Spleen (tissue), 11 donors: ENCODE data around the gene SLC44A4. TPM values are rescaled to one million over a fixed set of nuclear protein-coding genes. Genes with fewer than 3 reads are reported as not detected.

Experiments
- DNase-seq: peaks from one replicate; pipeline ENCODE4 v3.0.0-alpha.2; 2020
- H3K27ac ChIP-seq, 8 donors: fragments of 200-600 bp; sonication (generic) in 7 of 8; 1 replicate in 4 of 8; 2 replicates in 4 of 8; pipeline versions ENCODE4 v1.5.0 to v1.8.0; 2016 to 2021; ENCODE audit warnings: inconsistent platforms in 4 of 8, mild to moderate bottlenecking in 4 of 8, moderate library complexity in 1 of 8
- H3K27me3 ChIP-seq, 7 donors: fragments of 200-600 bp; sonication (generic) in 6 of 7; replicated peaks in 1 of 7; 1 replicate in 4 of 7; 2 replicates in 3 of 7; pipeline versions ENCODE4 v1.5.0 to v1.8.0; 2016 to 2021; ENCODE audit warnings: inconsistent platforms in 3 of 7, mild to moderate bottlenecking in 1 of 7
- H3K36me3 ChIP-seq, 6 donors: fragments of 200-600 bp; sonication (generic) in 5 of 6; 1 replicate in 4 of 6; 2 replicates in 2 of 6; pipeline versions ENCODE4 v1.5.0 to v1.8.0; 2016 to 2021; ENCODE audit warnings: inconsistent platforms in 2 of 6
- H3K4me1 ChIP-seq, 6 donors: fragments of 200-600 bp; sonication (generic) in 5 of 6; 1 replicate in 3 of 6; 2 replicates in 3 of 6; pipeline versions ENCODE4 v1.5.0 to v1.8.0; 2016 to 2021; ENCODE audit warnings: inconsistent platforms in 3 of 6
- H3K4me3 ChIP-seq, 8 donors: fragments of 200-600 bp; sonication (generic) in 7 of 8; 1 replicate in 4 of 8; 2 replicates in 4 of 8; pipeline versions ENCODE4 v1.5.0 to v1.8.0; 2016 to 2021; ENCODE audit warnings: inconsistent platforms in 4 of 8, mild to moderate bottlenecking in 4 of 8, moderate library complexity in 2 of 8
- H3K9me3 ChIP-seq, 8 donors: fragments of 200-600 bp; sonication (generic) in 7 of 8; 1 replicate in 4 of 8; 2 replicates in 4 of 8; pipeline versions ENCODE4 v1.5.0 to v1.8.0; 2016 to 2021; ENCODE audit warnings: inconsistent platforms in 4 of 8
- CTCF ChIP-seq, 11 experiments: fragments of 200-600 bp in 7 of 11; fragments of 450-650 bp in 4 of 11; sonication (generic) in 4 of 11; IDR thresholded peaks in 8 of 11; conservative IDR thresholded peaks in 3 of 11; 1 replicate in 7 of 11; 2 replicates in 4 of 11; pipeline versions ENCODE4 v1.4.0 to v1.8.0; 2016 to 2021; ENCODE audit warnings: antibody characterized with exemption in 11 of 11, inconsistent platforms in 4 of 11, mild to moderate bottlenecking in 1 of 11
- POLR2A ChIP-seq, 3 donors: fragments of 450-650 bp; IDR thresholded peaks; one replicate each; pipeline ENCODE4 v1.5.1; 2017; ENCODE audit warnings: antibody characterized with exemption in 3 of 3, mild to moderate bottlenecking in 1 of 3
- POLR2AphosphoS5 ChIP-seq, 3 donors: sonication (generic); formaldehyde crosslinking; IDR thresholded peaks; one replicate each; pipeline ENCODE4 v1.5.1; 2017; ENCODE audit warnings: antibody characterized with exemption in 3 of 3
- WGBS, 5 donors: extraction: QIAGEN DNeasy Blood & Tissue Kit in 3 of 5; methylation state at CpG; one replicate each; pipeline versions ENCODE4 v1.1.5 to v1.1.7; 2013 to 2018; 5-methylcytosine and 5-hydroxymethylcytosine counted together
- intact Hi-C: fragments of 100-400 bp; cut with DNase I; formaldehyde crosslinking; loops from one replicate; pipeline ENCODE4 v1.15.0; 2023; ENCODE audit warnings: low total_unique reads
- polyA plus RNA-seq, 3 donors: library from polyadenylated mRNA; stranded (reverse); fragments of 200-250 nt; gene quantifications; one replicate each; pipeline ENCODE4 v1.2.1, GENCODE V29; 2013
- total RNA-seq, 7 donors: library from RNA; depleted of rRNA in 3 of 7; stranded (reverse); fragments of >200 nt in 3 of 7; fragmentation: NEBNext Ultra II Directional in 4 of 7; extraction: Animal tissue kit (Norgen Biotek cat#: 25700) in 4 of 7; gene quantifications; one replicate each; pipeline versions ENCODE4 v1.1.0 to v1.2.1, GENCODE V29; 2016 to 2021
- donor health status: healthy with polysubstance abuse.
- donor health status: DM: no; HTN: no; CAD: no; lungs with moderate emphysema.
- donor health status: DM: no; HTN: no; CAD: no.
- donor health status: Bipolar disorder and iron deficiency.
- donor health status: healthy.
- donor health status: DM: no; HTN: no; CAD: no.
- donor health status: DM: yes; HTN: yes; CAD: no.

SLC44A4 gene
- total and polyA plus RNA-seq, 10 donors = 0.20 to 5.9 (median 2.6) TPM

- H3K9me3 ChIP-seq = no peaks in the 10 kb centered on the region
- peak; percentile 74 for DNase-seq
- TF ChIP-seq POLR2A (IDR thresholded peaks at IDR 0.05) (no peak), POLR2AphosphoS5 (IDR thresholded peaks at IDR 0.05) (no peak), CTCF (IDR thresholded peaks at IDR 0.05 in 8 of 11, conservative IDR thresholded peaks at IDR 0.05 in 3 of 11) (no peak)
- WGBS, 5 donors = 13 to 18% (median 15%) methylated on average over 8 of the region's 8 CpGs
- peak overlapping the region; percentile 73 to 100 (median 96) for H3K4me3 ChIP-seq
- intact Hi-C loops = no loop called here
- H3K27me3 ChIP-seq = no peaks in the 10 kb centered on the region
- H3K4me1 ChIP-seq = peaks cover 36 to 68% (median 57%) of the 10 kb centered on the region in 6 donors
- peaks cover 0 to 29% (median 18%) of the 10 kb centered on the region in 6 donors for H3K36me3 ChIP-seq
- H3K27ac ChIP-seq = peak overlapping the region; percentile 80 to 90 (median 86)
Observed at GRCh38 chr6:31898383-31899011, 19.7 kb upstream of the SLC44A4 start.

GRCh38 chr6:31897612-31898382 lies 19.0 kb upstream of the SLC44A4 start, which contains the start of gene EHMT2:
TSS of gene EHMT2 (minus strand) at chr6:31897698. CDS start at chr6:31897677, 21 bp downstream.
- Histone ChIP-seq H3K27me3 (no peaks in the 10 kb centered on the region), H3K36me3 (peaks cover 0 to 36% (median 25%) of the 10 kb centered on the region in 6 donors), H3K4me3 (peak within 1 kb of the TSS; percentile 73 to 100 (median 96)), H3K27ac (peak within 1 kb of the TSS; percentile 80 to 90 (median 86)), H3K4me1 (peaks cover 33 to 61% (median 53%) of the 10 kb centered on the region in 6 donors), H3K9me3 (no peaks in the 10 kb centered on the region)
- TF ChIP-seq CTCF (IDR thresholded peaks at IDR 0.05 in 8 of 11, conservative IDR thresholded peaks at IDR 0.05 in 3 of 11) (peak in 3 of 11 experiments; percentile 22 to 26 (median 24)), POLR2A (IDR thresholded peaks at IDR 0.05) (peak in 1 of 3 donors; percentile 35), POLR2AphosphoS5 (IDR thresholded peaks at IDR 0.05) (peak; percentile 80 to 86 (median 82))
- peak; percentile 98 for DNase-seq
- 0 to 1% (median 0%) methylated on average over 25 to 49 of the region's 49 CpGs for WGBS, 5 donors
- intact Hi-C loops = no loop called here

GRCh38 chr6:31896856-31897611 lies 18.2 kb upstream of the SLC44A4 start:
- Histone ChIP-seq H3K4me3 (peak overlapping the region; percentile 73 to 100 (median 96)), H3K4me1 (peaks cover 29 to 55% (median 46%) of the 10 kb centered on the region in 6 donors), H3K27me3 (no peaks in the 10 kb centered on the region), H3K27ac (peak overlapping the region; percentile 63 to 90 (median 86)), H3K36me3 (peaks cover 0 to 44% (median 32%) of the 10 kb centered on the region in 6 donors), H3K9me3 (no peaks in the 10 kb centered on the region)
- no peak for TF ChIP-seq POLR2AphosphoS5 (IDR thresholded peaks at IDR 0.05)
- no peak for TF ChIP-seq POLR2A (IDR thresholded peaks at IDR 0.05)
- TF ChIP-seq CTCF (IDR thresholded peaks at IDR 0.05 in 8 of 11, conservative IDR thresholded peaks at IDR 0.05 in 3 of 11) = no peak
- no peak for DNase-seq
- WGBS, 5 donors = 0 to 2% (median 1%) methylated on average over 9 to 53 of the region's 62 CpGs
- intact Hi-C loops = no loop called here
